Fibroblast of lung (primary cell): ENCODE results near the gene CLMP.

Experiments
- CTCF ChIP-seq, 2 donors: IDR thresholded peaks in 1 of 2; conservative IDR thresholded peaks in 1 of 2; 1 replicate in 1 of 2; 2 replicates in 1 of 2; pipeline ENCODE4 v1.5.1; 2011 to 2012; ENCODE audit warnings: low read length in 2 of 2, control low read depth in 1 of 2, inconsistent platforms in 1 of 2, low read depth in 1 of 2, mild to moderate bottlenecking in 1 of 2
- EZH2 ChIP-seq: IDR thresholded peaks from 2 replicates; pipeline ENCODE4 v1.5.1; 2012; ENCODE audit warnings: low read length, control low read depth, mild to moderate bottlenecking; ENCODE audit errors: missing control alignments

- no peak for TF ChIP-seq CTCF (conservative IDR thresholded peaks at IDR 0.05 in 1 of 2, IDR thresholded peaks at IDR 0.05 in 1 of 2; ENCODE audit: low read depth in 1 of 2, low read length in 2 of 2)
- TF ChIP-seq EZH2: no peak
These were observed 25.2 kb downstream of the CLMP start for GRCh38 chr11:123169821-123170220.
